ENCODE results near the gene PHKA1. TPM values are rescaled to one million over a fixed set of nuclear protein-coding genes. Genes with fewer than 3 reads are reported as not detected.

PHKA1 gene
- total RNA-seq, 2 donors from 2014 or later, result 5.9 to 7.5 TPM

GRCh38 chrX:72659723-72660122 lies 54.4 kb downstream of the PHKA1 start:
- no peak overlapping the region for H3K4me3 Mint-ChIP-seq
- H3K27me3 Mint-ChIP-seq (ENCODE audit: low read depth), result peaks cover 6% of the 10 kb centered on the region

GRCh38 chrX:72652082-72652481 lies 62.0 kb downstream of the PHKA1 start:
- DNase-seq (no peak), ATAC-seq (replicated peaks in 1 of 2) (no peak)
- Mint-ChIP-seq H3K27me3 (ENCODE audit: low read depth) (peaks cover 9% of the 10 kb centered on the region), H3K4me3 (no peak overlapping the region), H3K4me1 (ENCODE audit: low read depth) (no peaks in the 10 kb centered on the region), H3K27ac (no peak overlapping the region), H3K9me3 (no peaks in the 10 kb centered on the region), H3K36me3 (ENCODE audit: insufficient read depth in 2 of 2) (no peaks in the 10 kb centered on the region)

More at GRCh38 chrX:72659723-72660122, 54.4 kb downstream of the PHKA1 start:
- ATAC-seq (replicated peaks in 1 of 2) (no peak), DNase-seq (no peak)
- Mint-ChIP-seq H3K27ac (no peak overlapping the region), H3K4me1 (ENCODE audit: low read depth) (no peaks in the 10 kb centered on the region), H3K9me3 (no peaks in the 10 kb centered on the region), H3K36me3 (ENCODE audit: insufficient read depth in 2 of 2) (peaks cover 1 to 4% of the 10 kb centered on the region in 2 donors)

- H3K4me3 Mint-ChIP-seq, result no peak overlapping the region
- DNase-seq (no peak), ATAC-seq (replicated peaks in 1 of 2) (no peak)
- peaks cover 0 to 4% of the 10 kb centered on the region in 2 donors for H3K36me3 Mint-ChIP-seq (ENCODE audit: insufficient read depth in 2 of 2)
- H3K9me3 Mint-ChIP-seq, result no peaks in the 10 kb centered on the region
- H3K4me1 Mint-ChIP-seq (ENCODE audit: low read depth), result no peaks in the 10 kb centered on the region
- peaks cover 7% of the 10 kb centered on the region for H3K27me3 Mint-ChIP-seq (ENCODE audit: low read depth)
- no peak overlapping the region for H3K27ac Mint-ChIP-seq
These were observed 69.2 kb downstream of the PHKA1 start for GRCh38 chrX:72644946-72645345.

- Mint-ChIP-seq H3K9me3 (no peaks in the 10 kb centered on the region), H3K36me3 (ENCODE audit: insufficient read depth in 2 of 2) (peaks cover 0 to 4% of the 10 kb centered on the region in 2 donors), H3K27ac (no peak overlapping the region), H3K27me3 (ENCODE audit: low read depth) (peaks cover 23% of the 10 kb centered on the region), H3K4me3 (no peak overlapping the region), H3K4me1 (ENCODE audit: low read depth) (no peaks in the 10 kb centered on the region)
- ATAC-seq (replicated peaks in 1 of 2), result no peak
- DNase-seq, result no peak
These were observed 72.5 kb downstream of the PHKA1 start for GRCh38 chrX:72641611-72642010.

- H3K4me3 Mint-ChIP-seq, result no peak overlapping the region
- ATAC-seq (replicated peaks in 1 of 2), result no peak
- no peak for DNase-seq
- no peak overlapping the region for H3K27ac Mint-ChIP-seq
- H3K36me3 Mint-ChIP-seq (ENCODE audit: insufficient read depth in 2 of 2), result peaks cover 0 to 4% of the 10 kb centered on the region in 2 donors
- H3K9me3 Mint-ChIP-seq, result no peaks in the 10 kb centered on the region
- H3K27me3 Mint-ChIP-seq (ENCODE audit: low read depth), result peaks cover 16% of the 10 kb centered on the region
- H3K4me1 Mint-ChIP-seq (ENCODE audit: low read depth), result no peaks in the 10 kb centered on the region
These were observed 78.2 kb downstream of the PHKA1 start for GRCh38 chrX:72635930-72636329.

- no peak overlapping the region for H3K27ac Mint-ChIP-seq
- H3K36me3 Mint-ChIP-seq (ENCODE audit: insufficient read depth in 2 of 2), result peaks cover 0 to 4% of the 10 kb centered on the region in 2 donors
- H3K27me3 Mint-ChIP-seq (ENCODE audit: low read depth), result peaks cover 19% of the 10 kb centered on the region
- DNase-seq (no peak), ATAC-seq (replicated peaks in 1 of 2) (no peak)
- H3K9me3 Mint-ChIP-seq, result no peaks in the 10 kb centered on the region
- no peak overlapping the region for H3K4me3 Mint-ChIP-seq
- no peaks in the 10 kb centered on the region for H3K4me1 Mint-ChIP-seq (ENCODE audit: low read depth)
These were observed 79.8 kb downstream of the PHKA1 start for GRCh38 chrX:72634331-72634730.

GRCh38 chrX:72630185-72630584 lies 83.9 kb downstream of the PHKA1 start:
- H3K9me3 Mint-ChIP-seq, result no peaks in the 10 kb centered on the region
- no peak overlapping the region for H3K4me3 Mint-ChIP-seq
- no peak overlapping the region for H3K27ac Mint-ChIP-seq
- H3K4me1 Mint-ChIP-seq (ENCODE audit: low read depth), result no peaks in the 10 kb centered on the region
- peaks cover 0 to 5% of the 10 kb centered on the region in 2 donors for H3K36me3 Mint-ChIP-seq (ENCODE audit: insufficient read depth in 2 of 2)
- ATAC-seq (replicated peaks in 1 of 2) (no peak), DNase-seq (no peak)
- peaks cover 13% of the 10 kb centered on the region for H3K27me3 Mint-ChIP-seq (ENCODE audit: low read depth)

- H3K27ac Mint-ChIP-seq, result no peak overlapping the region
- H3K36me3 Mint-ChIP-seq (ENCODE audit: insufficient read depth in 2 of 2), result peaks cover 7 to 10% of the 10 kb centered on the region in 2 donors
- peaks cover 0 to 2% of the 10 kb centered on the region in 2 donors for H3K9me3 Mint-ChIP-seq
- no peak overlapping the region for H3K4me3 Mint-ChIP-seq
- H3K4me1 Mint-ChIP-seq (ENCODE audit: low read depth), result peaks cover 35% of the 10 kb centered on the region
- no peak for DNase-seq
- peaks cover 34% of the 10 kb centered on the region for H3K27me3 Mint-ChIP-seq (ENCODE audit: low read depth)
- no peak for ATAC-seq (replicated peaks in 1 of 2)
These were observed 89.9 kb downstream of the PHKA1 start for GRCh38 chrX:72624194-72624593.

GRCh38 chrX:72621625-72622485 lies 92.3 kb downstream of the PHKA1 start:
- Mint-ChIP-seq H3K27me3 (ENCODE audit: low read depth) (peaks cover 40% of the 10 kb centered on the region), H3K4me3 (peak overlapping the region in 1 of 2 donors; percentile 70), H3K27ac (peak overlapping the region; percentile 70), H3K36me3 (ENCODE audit: insufficient read depth in 2 of 2) (peaks cover 8 to 10% of the 10 kb centered on the region in 2 donors), H3K9me3 (peaks cover 0 to 2% of the 10 kb centered on the region in 2 donors), H3K4me1 (ENCODE audit: low read depth) (peaks cover 35% of the 10 kb centered on the region)
- peak; percentile 11 to 30 for DNase-seq
- peak; percentile 91 to 93 for ATAC-seq (replicated peaks in 1 of 2)

GRCh38 chrX:72621163-72621562 lies 92.9 kb downstream of the PHKA1 start:
- Mint-ChIP-seq H3K36me3 (ENCODE audit: insufficient read depth in 2 of 2) (peaks cover 8 to 10% of the 10 kb centered on the region in 2 donors), H3K4me1 (ENCODE audit: low read depth) (peaks cover 35% of the 10 kb centered on the region), H3K4me3 (peak overlapping the region; percentile 70 to 78), H3K27ac (peak overlapping the region; percentile 70), H3K9me3 (peaks cover 0 to 2% of the 10 kb centered on the region in 2 donors), H3K27me3 (ENCODE audit: low read depth) (peaks cover 46% of the 10 kb centered on the region)
- peak in 1 of 2 donors; percentile 45 for ATAC-seq (replicated peaks in 1 of 2)
- DNase-seq, result peak in 1 of 2 donors; percentile 2

- Mint-ChIP-seq H3K36me3 (ENCODE audit: insufficient read depth in 2 of 2) (peaks cover 8 to 10% of the 10 kb centered on the region in 2 donors), H3K9me3 (peaks cover 0 to 2% of the 10 kb centered on the region in 2 donors), H3K4me3 (peak overlapping the region; percentile 70 to 78), H3K4me1 (ENCODE audit: low read depth) (peaks cover 35% of the 10 kb centered on the region), H3K27me3 (ENCODE audit: low read depth) (peaks cover 48% of the 10 kb centered on the region), H3K27ac (peak overlapping the region; percentile 70)
- DNase-seq (peak; percentile 62 to 73), ATAC-seq (replicated peaks in 1 of 2) (peak; percentile 72 to 79)
These were observed 93.5 kb downstream of the PHKA1 start for GRCh38 chrX:72620550-72621145.

GRCh38 chrX:72609313-72609712 lies 104.8 kb downstream of the PHKA1 start:
- ATAC-seq (replicated peaks in 1 of 2), result no peak
- Mint-ChIP-seq H3K27me3 (ENCODE audit: low read depth) (peaks cover 60% of the 10 kb centered on the region), H3K36me3 (ENCODE audit: insufficient read depth in 2 of 2) (peaks cover 5 to 6% of the 10 kb centered on the region in 2 donors), H3K9me3 (no peaks in the 10 kb centered on the region), H3K4me1 (ENCODE audit: low read depth) (peaks cover 3% of the 10 kb centered on the region), H3K27ac (no peak overlapping the region), H3K4me3 (no peak overlapping the region)
- no peak for DNase-seq

GRCh38 chrX:72604705-72605104 lies 109.4 kb downstream of the PHKA1 start:
- DNase-seq (no peak), ATAC-seq (replicated peaks in 1 of 2) (peak; percentile 44 to 82)
- Mint-ChIP-seq H3K4me3 (peak overlapping the region in 1 of 2 donors; percentile 19), H3K36me3 (ENCODE audit: insufficient read depth in 2 of 2) (peaks cover 2% of the 10 kb centered on the region in 2 donors), H3K27ac (peak overlapping the region; percentile 56), H3K4me1 (ENCODE audit: low read depth) (peaks cover 10% of the 10 kb centered on the region), H3K27me3 (ENCODE audit: low read depth) (peaks cover 57% of the 10 kb centered on the region), H3K9me3 (no peaks in the 10 kb centered on the region)

Data from activated T-cell treated with anti-CD3 and anti-CD28 coated beads, Interleukin-2, amount 50 U/mL, for 72 hours (primary cell).